LNCAP (cell line): Measurements from ENCODE around the gene CLEC4C.

Experiments used
- TF ChIP-seq, protein P1 (sequence below): fragments of 450-650 bp; IDR thresholded peaks from 2 replicates; pipeline ENCODE4 v1.5.1; 2017; ENCODE audit warnings: mild to moderate bottlenecking

CLEC4C gene

GRCh38 chr12:7711133-7711532 lies 36.0 kb downstream of the CLEC4C start, which contains the start of gene DPPA3:
DPPA3 (plus strand) TSS chr12:7711433; CDS start chr12:7711571, 138 bp downstream.
- TF ChIP-seq, protein P1, sequence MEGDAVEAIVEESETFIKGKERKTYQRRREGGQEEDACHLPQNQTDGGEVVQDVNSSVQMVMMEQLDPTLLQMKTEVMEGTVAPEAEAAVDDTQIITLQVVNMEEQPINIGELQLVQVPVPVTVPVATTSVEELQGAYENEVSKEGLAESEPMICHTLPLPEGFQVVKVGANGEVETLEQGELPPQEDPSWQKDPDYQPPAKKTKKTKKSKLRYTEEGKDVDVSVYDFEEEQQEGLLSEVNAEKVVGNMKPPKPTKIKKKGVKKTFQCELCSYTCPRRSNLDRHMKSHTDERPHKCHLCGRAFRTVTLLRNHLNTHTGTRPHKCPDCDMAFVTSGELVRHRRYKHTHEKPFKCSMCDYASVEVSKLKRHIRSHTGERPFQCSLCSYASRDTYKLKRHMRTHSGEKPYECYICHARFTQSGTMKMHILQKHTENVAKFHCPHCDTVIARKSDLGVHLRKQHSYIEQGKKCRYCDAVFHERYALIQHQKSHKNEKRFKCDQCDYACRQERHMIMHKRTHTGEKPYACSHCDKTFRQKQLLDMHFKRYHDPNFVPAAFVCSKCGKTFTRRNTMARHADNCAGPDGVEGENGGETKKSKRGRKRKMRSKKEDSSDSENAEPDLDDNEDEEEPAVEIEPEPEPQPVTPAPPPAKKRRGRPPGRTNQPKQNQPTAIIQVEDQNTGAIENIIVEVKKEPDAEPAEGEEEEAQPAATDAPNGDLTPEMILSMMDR: no peak

DNA sequence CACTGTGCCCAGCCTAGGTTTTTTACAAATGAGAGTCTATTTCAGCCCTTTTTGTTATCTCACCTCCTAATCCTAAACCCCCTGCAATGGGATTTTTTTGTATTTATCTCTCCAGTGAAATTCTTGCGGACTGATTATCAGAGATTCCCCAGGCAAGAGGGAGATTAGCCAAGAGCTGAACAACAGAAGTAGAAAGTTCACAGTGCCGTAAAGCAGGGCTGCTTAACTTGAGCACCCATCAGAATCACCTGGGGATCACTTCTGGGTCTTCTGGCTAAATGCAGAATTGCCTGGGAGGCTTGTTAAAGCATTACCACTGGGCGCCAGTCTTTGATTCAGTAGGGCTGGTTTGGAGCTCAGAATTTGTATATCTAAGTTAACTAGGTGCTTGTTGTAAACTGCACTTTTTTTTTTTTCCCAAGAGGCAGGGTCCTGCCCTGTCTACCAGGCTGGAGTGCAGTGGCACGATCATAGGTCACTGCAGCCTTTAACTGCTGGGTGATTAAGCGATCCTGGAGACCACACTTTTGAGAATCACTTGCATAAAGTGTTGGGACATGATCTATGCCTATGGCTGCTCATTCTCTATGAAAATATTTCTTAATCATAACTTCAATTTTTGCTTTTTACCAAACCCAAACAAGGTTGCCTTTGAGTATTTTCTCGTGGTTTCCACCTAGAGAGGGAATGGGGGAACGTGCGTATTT lies 37.1 kb downstream of the CLEC4C start:
- TF ChIP-seq, protein P1: no peak

- TF ChIP-seq, protein P1: no peak
These were observed 41.3 kb downstream of the CLEC4C start for GRCh38 chr12:7705846-7706245.

DNA sequence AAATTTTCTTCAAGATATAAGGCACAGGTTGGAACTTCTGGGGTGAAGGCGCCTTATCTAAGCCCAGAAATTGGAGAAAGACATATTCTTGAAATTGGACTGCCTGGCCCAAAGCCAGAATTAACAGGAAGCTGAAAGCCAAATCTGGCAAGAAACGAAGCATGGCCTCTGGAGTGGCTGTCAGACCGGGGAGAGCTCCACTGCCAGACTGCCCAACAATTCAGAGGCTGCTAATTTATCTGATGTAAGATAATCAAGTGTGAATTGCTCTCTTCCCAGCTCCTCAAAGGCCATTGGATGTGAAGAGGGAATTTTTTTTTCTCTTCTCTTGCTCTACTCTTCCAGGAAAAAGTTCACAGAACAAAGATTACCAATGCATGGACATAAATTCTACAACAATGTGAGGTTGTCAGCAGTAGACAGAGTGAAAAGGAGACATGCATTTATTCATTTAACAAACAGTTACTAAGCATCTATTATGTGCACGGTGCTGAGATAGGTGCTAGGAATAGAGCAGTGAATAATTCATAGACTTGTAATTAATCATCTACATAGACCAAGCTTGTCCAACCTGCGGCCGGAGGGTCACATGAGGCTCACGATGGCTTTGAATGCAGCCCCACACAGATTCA lies 51.5 kb downstream of the CLEC4C start, which contains the start of gene GDF3:
Gene GDF3, minus strand, starts transcription at position 210 of the 632 bp plus-strand sequence. Its CDS starts 47 bp downstream, at position 163.
- TF ChIP-seq, protein P1: no peak

DNA sequence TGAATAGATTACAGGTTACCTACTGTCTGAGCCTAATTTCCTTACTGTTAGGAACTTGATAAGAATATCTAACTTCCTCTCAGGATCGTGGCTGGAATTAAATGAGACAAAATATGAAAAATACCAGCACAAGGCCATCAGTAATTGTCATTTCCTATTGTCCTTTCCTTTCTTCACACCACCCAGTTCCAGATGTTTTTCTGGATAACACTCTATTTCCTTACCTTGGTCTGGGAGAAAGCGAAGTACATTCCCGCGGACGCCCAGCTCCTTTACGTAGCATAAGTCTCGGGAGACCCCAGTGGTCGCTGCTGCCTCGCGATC lies 52.0 kb downstream of the CLEC4C start:
- TF ChIP-seq, protein P1: no peak

- TF ChIP-seq, protein P1: no peak
These were observed 52.5 kb downstream of the CLEC4C start for GRCh38 chr12:7694556-7695236.

DNA sequence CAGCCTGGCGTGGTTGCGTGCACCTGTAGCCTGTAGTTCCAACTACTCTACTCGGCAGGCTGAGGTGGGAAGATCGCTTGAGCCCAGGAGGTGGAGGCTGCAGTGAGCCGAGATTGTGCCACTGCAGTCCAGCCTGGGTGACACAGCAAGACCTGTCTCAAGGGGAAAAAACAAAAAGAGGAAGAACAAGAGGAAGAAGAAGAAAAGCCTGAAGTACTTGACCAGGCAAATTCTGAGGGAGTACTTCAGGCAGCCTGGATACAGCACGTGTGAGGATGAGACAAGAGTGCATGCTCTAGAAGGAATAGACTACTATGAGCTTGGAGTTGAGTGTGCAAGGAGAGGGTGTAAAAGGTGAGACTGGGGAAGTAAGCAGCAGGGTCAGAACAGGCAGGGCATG lies 53.4 kb downstream of the CLEC4C start:
- TF ChIP-seq, protein P1: no peak
